ENCODE data around the gene CCDC149.

CCDC149 gene

GRCh38 chr4:24855741-24856140, 57.1 kb downstream of the CCDC149 start:
- H3K4me3 Mint-ChIP-seq: no peak overlapping the region

GRCh38 chr4:24853142-24853541, 59.7 kb downstream of the CCDC149 start:
- Mint-ChIP-seq H3K9me3 (no peaks in the 10 kb centered on the region), H3K4me1 (peaks cover 65% of the 10 kb centered on the region), H3K36me3 (ENCODE audit: low read depth) (no peaks in the 10 kb centered on the region), H3K4me3 (no peak overlapping the region), H3K27ac (no peak overlapping the region), H3K27me3 (ENCODE audit: low read depth, poor library complexity) (peaks cover 10% of the 10 kb centered on the region)
- no peak for TF ChIP-seq CTCF (IDR thresholded peaks at IDR 0.05)
- no peak for DNase-seq

More at GRCh38 chr4:24855741-24856140, 57.1 kb downstream of the CCDC149 start:
- H3K36me3 Mint-ChIP-seq (ENCODE audit: low read depth): peaks cover 16% of the 10 kb centered on the region
- no peak for TF ChIP-seq CTCF (IDR thresholded peaks at IDR 0.05)
- peaks cover 14% of the 10 kb centered on the region for H3K27me3 Mint-ChIP-seq (ENCODE audit: low read depth, poor library complexity)
- DNase-seq: no peak
- H3K9me3 Mint-ChIP-seq: peaks cover 16% of the 10 kb centered on the region
- H3K4me1 Mint-ChIP-seq: peaks cover 56% of the 10 kb centered on the region
- H3K27ac Mint-ChIP-seq: no peak overlapping the region

GRCh38 chr4:24850674-24851073, 62.2 kb downstream of the CCDC149 start:
- no peak for TF ChIP-seq CTCF (IDR thresholded peaks at IDR 0.05)
- Mint-ChIP-seq H3K36me3 (ENCODE audit: low read depth) (no peaks in the 10 kb centered on the region), H3K4me3 (no peak overlapping the region), H3K9me3 (no peaks in the 10 kb centered on the region), H3K27ac (no peak overlapping the region), H3K4me1 (peaks cover 43% of the 10 kb centered on the region), H3K27me3 (ENCODE audit: low read depth, poor library complexity) (peaks cover 7% of the 10 kb centered on the region)
- no peak for DNase-seq

GRCh38 chr4:24849756-24850155, 63.1 kb downstream of the CCDC149 start:
- Mint-ChIP-seq H3K27ac (peak overlapping the region; percentile 13), H3K4me1 (peaks cover 34% of the 10 kb centered on the region), H3K27me3 (ENCODE audit: low read depth, poor library complexity) (peaks cover 7% of the 10 kb centered on the region), H3K4me3 (no peak overlapping the region), H3K9me3 (no peaks in the 10 kb centered on the region), H3K36me3 (ENCODE audit: low read depth) (no peaks in the 10 kb centered on the region)
- TF ChIP-seq CTCF (IDR thresholded peaks at IDR 0.05): no peak
- no peak for DNase-seq

GRCh38 chr4:24849351-24849750, 63.5 kb downstream of the CCDC149 start:
- no peaks in the 10 kb centered on the region for H3K36me3 Mint-ChIP-seq (ENCODE audit: low read depth)
- peaks cover 7% of the 10 kb centered on the region for H3K27me3 Mint-ChIP-seq (ENCODE audit: low read depth, poor library complexity)
- DNase-seq: no peak
- H3K9me3 Mint-ChIP-seq: no peaks in the 10 kb centered on the region
- H3K4me3 Mint-ChIP-seq: no peak overlapping the region
- H3K4me1 Mint-ChIP-seq: peaks cover 31% of the 10 kb centered on the region
- TF ChIP-seq CTCF (IDR thresholded peaks at IDR 0.05): no peak
- peak overlapping the region; percentile 73 for H3K27ac Mint-ChIP-seq

GRCh38 chr4:24846716-24847115, 66.1 kb downstream of the CCDC149 start:
- DNase-seq: no peak
- peaks cover 18% of the 10 kb centered on the region for H3K4me1 Mint-ChIP-seq
- H3K9me3 Mint-ChIP-seq: no peaks in the 10 kb centered on the region
- no peak for TF ChIP-seq CTCF (IDR thresholded peaks at IDR 0.05)
- H3K36me3 Mint-ChIP-seq (ENCODE audit: low read depth): no peaks in the 10 kb centered on the region
- peaks cover 3% of the 10 kb centered on the region for H3K27me3 Mint-ChIP-seq (ENCODE audit: low read depth, poor library complexity)
- H3K27ac Mint-ChIP-seq: no peak overlapping the region
- H3K4me3 Mint-ChIP-seq: no peak overlapping the region
